ENCODE results near the gene CPNE6.
"Not testable (repeated sequence)": the region's sequence is repeated elsewhere in the genome, so short reads cannot be mapped to it uniquely, and the experiment has no call there.

CPNE6 gene

GRCh38 chr14:24087004-24087403 lies 15.6 kb downstream of the CPNE6 start:
- DNase-seq: no peak

DNA sequence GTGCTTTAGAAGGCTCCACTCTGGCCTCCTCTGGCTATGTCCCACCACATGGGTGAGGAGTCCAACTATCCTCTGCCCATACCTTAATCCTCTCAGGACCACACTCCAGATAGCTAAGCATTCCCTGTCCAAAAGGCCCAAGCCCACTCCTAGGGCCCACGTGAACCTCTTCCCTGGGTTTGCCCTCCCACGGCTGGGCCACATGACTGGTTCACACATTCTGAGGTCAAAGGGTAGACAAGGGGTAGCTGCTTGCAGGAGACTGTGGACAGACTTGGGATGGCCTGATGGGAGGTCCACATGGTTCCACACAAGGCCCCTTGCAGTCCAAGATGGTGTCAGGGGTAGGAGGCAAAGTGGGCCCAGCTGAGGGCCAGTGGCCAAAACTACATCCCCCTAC lies 16.7 kb downstream of the CPNE6 start:
- no peak for DNase-seq

GRCh38 chr14:24089890-24090289 lies 18.5 kb downstream of the CPNE6 start:
- DNase-seq: no peak

DNA sequence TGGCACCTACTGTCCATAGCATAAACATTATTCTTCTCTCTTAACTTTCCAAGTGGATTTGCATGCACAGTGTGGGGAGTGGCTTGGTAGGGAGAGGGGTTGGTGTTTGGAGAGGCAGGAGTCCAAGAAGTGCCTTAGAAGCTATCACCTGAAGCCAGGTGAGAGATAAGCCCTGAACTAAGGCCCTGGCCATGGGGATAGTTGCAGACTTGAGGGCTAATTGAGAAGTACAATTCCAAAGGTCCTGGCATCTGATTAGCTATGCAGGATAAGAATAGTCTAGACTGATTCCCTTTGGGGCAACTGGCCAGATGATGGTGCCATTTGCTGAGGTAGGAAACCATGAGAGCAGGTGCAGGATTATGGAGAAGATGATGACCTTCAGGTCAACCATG lies 20.7 kb downstream of the CPNE6 start:
- no peak for DNase-seq

DNA sequence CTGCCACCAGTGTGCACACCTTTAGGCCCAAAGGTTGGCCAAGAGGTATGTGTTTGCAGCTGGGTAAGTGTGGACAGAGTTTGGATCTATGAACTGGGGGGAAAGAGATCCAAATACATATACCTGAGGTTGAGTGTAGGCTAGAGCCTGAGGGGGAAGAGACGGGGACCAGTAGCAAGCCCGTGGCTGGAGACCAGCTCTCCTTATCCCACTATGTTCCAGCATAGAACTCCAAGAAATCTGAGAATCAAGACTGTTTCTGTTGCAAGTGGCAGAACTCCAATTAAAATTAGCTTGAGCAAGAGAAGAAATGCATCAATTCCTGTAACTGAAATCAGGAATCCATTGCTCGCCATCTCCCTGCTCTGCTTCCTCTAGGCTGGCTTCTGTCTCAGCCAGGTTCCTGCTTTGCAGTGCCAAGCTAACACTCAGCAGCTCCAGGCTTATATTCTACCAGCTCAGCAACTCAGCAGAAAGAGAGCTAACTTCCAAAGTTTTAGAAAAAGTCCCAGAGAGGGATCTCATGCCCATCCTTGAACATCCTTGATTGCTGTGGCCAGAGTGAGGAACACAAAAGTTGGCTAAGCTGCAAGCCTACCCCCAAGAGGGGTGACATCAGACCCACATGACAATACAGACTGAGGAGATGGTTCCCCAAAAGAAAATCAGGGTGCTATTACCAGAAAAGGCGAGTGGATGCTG lies 21.3 kb downstream of the CPNE6 start:
- DNase-seq: no peak

GRCh38 chr14:24093207-24093900 lies 22.0 kb downstream of the CPNE6 start:
- DNase-seq: no peak

DNA sequence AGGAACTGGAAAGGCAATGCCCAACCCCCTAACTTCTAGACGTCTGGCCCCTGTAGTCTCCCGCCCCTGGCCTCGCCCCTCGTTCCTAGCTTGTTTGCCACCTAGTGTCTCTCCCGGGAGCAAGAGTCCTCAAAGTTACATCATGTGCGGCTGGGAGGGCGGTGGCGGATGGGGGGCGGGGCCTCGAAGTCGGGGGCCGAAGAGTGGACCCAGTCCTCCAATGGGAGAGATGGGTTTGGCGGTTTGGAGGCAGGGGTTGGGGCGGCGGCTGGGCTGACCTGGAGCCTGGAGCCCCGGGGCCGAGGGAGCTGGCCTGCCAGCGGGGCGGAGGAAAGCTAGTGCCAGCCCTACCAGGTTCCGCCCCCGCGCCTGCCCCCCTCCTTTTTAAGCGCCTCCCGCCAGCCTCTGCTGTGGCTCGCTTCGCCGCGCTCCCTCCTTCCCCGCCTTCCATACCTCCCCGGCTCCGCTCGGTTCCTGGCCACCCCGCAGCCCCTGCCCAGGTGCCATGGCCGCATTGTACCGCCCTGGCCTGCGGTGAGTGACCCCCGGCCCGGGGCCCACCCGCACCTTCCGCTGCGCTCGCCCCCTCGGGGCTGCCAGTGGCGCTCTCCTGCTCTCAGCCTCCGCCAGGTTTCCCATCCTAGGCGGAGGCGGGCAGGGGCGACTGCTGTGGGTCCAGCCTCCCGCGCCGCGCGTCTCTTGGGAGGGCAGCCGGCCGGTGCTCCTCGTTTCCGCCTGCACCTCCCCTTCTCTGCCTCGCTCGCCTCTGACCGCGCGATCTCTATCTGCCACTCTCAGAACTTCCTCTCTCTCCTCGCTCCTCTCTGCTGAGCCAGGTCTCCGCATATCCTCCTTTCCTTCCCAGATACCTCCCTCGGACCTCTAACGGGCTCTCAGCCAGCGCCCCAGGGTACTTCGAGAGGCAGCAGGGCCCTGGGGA lies 22.8 kb downstream of the CPNE6 start, which contains the start of gene PCK2:
PCK2 (plus strand) TSS at position 411 of the 940 bp plus-strand sequence; CDS start at position 506, 95 bp downstream.
- DNase-seq: peak; percentile 94

DNA sequence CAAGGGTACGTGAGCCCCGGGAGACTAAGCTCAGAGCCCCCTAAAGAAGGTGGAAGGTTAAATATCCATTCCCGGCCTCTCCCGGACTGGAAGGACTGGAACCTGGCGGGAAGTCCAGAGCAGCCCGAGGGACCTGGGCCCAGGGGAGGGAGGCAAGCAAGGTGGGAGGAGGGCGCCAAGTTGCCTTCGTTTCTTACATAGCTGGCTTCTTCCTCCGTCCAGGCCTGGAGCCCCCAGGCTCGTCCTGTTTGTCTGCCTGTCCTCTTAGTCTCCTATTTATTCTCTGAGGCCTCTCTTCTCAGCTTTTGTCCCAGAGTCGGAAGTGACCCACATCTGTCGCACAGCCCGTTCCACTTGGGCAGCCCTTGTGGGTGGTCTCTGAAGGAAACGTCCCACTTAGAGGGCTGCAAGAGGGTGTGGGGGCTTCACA lies 23.5 kb downstream of the CPNE6 start:
- no peak for DNase-seq

- DNase-seq: no peak
These were observed 24.1 kb downstream of the CPNE6 start for GRCh38 chr14:24095271-24096068.

DNA sequence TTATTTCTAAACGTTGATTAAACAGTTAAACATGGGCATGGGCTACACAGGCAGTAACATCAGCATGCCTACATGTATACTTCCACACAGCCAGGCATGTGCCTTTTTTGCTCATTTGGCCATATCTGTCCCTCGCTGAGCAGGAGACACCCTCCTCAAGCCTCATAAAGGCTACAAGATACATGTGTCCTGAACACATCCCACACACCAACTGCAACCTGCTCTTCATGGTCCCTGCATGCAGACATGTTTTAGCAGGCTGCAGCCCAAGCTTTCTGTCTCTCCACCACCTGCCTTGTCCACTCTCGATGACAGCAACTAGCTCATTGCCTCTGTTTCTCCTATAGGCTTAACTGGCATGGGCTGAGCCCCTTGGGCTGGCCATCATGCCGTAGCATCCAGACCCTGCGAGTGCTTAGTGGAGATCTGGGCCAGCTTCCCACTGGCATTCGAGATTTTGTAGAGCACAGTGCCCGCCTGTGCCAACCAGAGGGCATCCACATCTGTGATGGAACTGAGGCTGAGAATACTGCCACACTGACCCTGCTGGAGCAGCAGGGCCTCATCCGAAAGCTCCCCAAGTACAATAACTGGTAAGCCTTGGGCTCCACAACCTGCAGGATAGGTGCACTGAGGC lies 25.3 kb downstream of the CPNE6 start:
- DNase-seq: no peak

DNA sequence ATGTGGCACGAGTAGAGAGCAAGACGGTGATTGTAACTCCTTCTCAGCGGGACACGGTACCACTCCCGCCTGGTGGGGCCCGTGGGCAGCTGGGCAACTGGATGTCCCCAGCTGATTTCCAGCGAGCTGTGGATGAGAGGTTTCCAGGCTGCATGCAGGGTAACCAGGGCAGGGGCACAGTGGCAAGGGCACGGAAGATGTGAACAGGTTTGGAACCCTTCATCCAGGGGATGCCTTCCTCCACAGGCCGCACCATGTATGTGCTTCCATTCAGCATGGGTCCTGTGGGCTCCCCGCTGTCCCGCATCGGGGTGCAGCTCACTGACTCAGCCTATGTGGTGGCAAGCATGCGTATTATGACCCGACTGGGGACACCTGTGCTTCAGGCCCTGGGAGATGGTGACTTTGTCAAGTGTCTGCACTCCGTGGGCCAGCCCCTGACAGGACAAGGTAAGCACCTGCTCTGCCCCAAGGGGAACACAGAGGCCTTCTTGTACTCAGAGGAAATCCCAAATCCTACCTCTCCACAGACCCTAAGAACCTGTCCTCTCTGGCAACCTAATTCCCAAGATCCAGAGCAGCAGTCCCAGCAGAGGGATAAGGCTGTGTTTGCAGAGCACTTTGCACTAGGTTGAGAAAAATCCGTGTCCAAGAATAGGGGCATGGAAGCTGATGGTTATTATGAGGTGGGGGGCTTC lies 27.0 kb downstream of the CPNE6 start:
- no peak for DNase-seq

GRCh38 chr14:24098927-24099813 lies 27.8 kb downstream of the CPNE6 start:
- no peak for DNase-seq

DNA sequence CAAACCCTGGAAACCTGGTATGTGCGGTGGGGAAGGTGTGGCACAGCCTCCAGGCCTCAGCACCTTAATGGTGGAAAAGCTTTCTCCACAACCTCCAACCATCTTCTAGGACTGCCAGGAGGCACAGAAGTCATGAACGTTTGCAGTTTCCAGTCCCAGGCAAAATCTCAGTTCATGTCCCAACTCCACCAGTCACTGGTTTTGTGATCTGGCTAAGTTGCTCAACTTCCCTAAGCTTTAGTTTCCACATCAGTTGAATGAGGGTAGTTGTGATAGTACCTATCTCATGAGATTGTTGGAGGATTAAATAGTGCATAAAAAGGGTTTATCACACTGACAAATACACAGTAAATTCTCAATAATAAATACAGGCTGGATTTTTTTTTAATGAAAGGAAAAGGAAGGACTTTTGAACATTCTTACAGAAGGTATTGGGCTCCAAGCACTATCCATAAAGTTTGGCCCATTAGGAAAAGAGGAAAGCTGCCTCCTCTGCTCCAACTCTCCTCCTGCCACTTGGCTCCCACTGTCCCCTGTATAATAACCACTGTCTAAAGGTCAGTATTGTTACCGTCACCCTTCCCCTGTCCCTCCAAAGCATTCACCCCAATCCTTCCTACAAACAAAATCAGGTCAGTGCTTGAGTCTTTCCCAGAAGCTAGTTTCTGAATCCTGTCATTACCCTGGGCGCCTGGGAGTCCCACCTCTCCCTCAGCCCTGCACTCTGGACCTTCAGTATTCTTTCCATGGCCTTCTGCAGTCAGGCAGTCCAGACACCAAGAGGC lies 29.0 kb downstream of the CPNE6 start:
- no peak for DNase-seq

GRCh38 chr14:24100982-24101494 lies 29.7 kb downstream of the CPNE6 start:
- DNase-seq: no peak

- no peak for DNase-seq
These were observed 31.1 kb downstream of the CPNE6 start for GRCh38 chr14:24102357-24103048.

DNA sequence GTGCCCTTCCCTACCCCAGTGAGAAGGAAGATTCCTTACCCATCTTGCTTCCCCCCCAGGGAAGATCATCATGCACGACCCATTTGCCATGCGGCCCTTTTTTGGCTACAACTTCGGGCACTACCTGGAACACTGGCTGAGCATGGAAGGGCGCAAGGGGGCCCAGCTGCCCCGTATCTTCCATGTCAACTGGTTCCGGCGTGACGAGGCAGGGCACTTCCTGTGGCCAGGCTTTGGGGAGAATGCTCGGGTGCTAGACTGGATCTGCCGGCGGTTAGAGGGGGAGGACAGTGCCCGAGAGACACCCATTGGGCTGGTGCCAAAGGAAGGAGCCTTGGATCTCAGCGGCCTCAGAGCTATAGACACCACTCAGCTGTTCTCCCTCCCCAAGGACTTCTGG lies 32.1 kb downstream of the CPNE6 start:
- no peak for DNase-seq

GRCh38 chr14:24105609-24106239 lies 34.4 kb downstream of the CPNE6 start:
- DNase-seq: not testable (repeated sequence)

DNA sequence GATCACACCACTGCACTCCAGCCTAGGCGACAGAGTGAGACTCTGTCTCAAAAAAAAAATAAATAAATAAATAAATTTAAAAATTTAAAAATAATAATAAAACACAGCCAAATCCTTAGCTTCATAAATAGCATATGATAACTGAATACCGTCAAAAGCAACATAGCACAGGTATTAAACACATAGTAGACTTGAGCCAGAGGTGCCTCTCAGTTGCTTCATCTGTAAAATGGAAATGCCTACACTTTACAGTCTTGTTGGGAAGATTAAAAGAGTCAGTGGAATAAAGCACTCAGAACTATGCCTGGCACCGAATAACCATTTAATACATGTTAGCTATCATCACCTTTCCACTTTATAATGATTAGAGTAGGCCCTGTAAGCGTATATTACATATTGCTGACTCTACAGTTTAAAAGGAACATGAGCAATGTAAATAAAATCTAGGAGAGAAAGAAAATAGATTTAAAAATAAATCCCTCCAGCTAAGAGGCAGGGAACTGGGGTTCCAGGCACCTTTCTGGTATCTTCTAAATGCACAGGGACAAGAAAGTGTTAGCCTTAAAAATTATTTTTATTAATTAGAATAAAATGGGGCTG lies 35.4 kb downstream of the CPNE6 start:
- no peak for DNase-seq
